HepG2 (cell line): ENCODE measurements around the gene AGPAT3. TPM values are rescaled to one million over a fixed set of nuclear protein-coding genes. Genes with fewer than 3 reads are reported as not detected.

Experiments used
- ATAC-seq: fragments of 200-7000 bp; cut with Tn5 transposase; 3 replicates; pipeline ENCODE4 v1.9.1; 2020; ENCODE audit warnings: mild to moderate bottlenecking, moderate library complexity
- BruUV-seq: library from RNA; stranded (reverse); fragments of 400-500 nt; replicated peaks from 2 replicates; lab custom pipeline; 2021; lab: Mats Ljungman, UMichigan
- CTCF ChIA-PET: fragments of 300-600 bp; formaldehyde crosslinking; extraction: SDS; loops from one replicate; lab custom pipeline; 2021; ENCODE audit warnings: low total read pairs, inconsistent platforms, low intra/inter-chr PET ratio; lab: Yijun Ruan, JAX
- POLR2A ChIA-PET: fragments of 350-600 bp; sonication (Branson Sonifier 250); formaldehyde crosslinking; loops from one replicate; lab custom pipeline; 2020; ENCODE audit warnings: antibody characterized with exemption, inconsistent platforms; lab: Yijun Ruan, JAX
- DNase-seq: peaks from one replicate; pipeline ENCODE4 v3.0.0-alpha.2; 2015; ENCODE audit warnings: low spot score
- FAIRE-seq: peaks from 3 replicates; lab custom pipeline; 2011; peaks lifted over from hg19 to GRCh38; lab: Jason Lieb, UNC
- H2AFZ ChIP-seq: one replicate; pipeline ENCODE4 v1.6.1; 2011; ENCODE audit warnings: low read length, inconsistent platforms
- H3K27ac ChIP-seq: fragments of 300-600 bp; 3 replicates; pipeline ENCODE4 v1.8.0; 2011; ENCODE audit warnings: mixed run types, mild to moderate bottlenecking, mixed read lengths, low read length, inconsistent platforms; ENCODE audit not compliant: insufficient read depth; ENCODE audit errors: extremely low read length
- H3K27me3 ChIP-seq, 2 experiments: fragments of 200-600 bp in 1 of 2; 2 replicates in 1 of 2; 3 replicates in 1 of 2; pipeline versions ENCODE4 v1.6.0 to v1.8.0; 2011; ENCODE audit warnings: low read length in 2 of 2, mild to moderate bottlenecking in 2 of 2, moderate library complexity in 2 of 2, inconsistent platforms in 1 of 2; ENCODE audit not compliant: insufficient read depth in 2 of 2, control insufficient read depth in 1 of 2
- H3K36me3 ChIP-seq, 2 experiments: fragments of 200-600 bp in 1 of 2; replicated peaks in 1 of 2; 2 replicates in 1 of 2; 3 replicates in 1 of 2; pipeline versions ENCODE4 v1.5.1 to v1.8.0; 2011; ENCODE audit warnings: low read length in 2 of 2, inconsistent platforms in 1 of 2; ENCODE audit not compliant: insufficient read depth in 2 of 2, control insufficient read depth in 1 of 2
- H3K4me1 ChIP-seq: 2 replicates; pipeline ENCODE4 v1.5.1; 2012; ENCODE audit warnings: low read length, inconsistent platforms; ENCODE audit not compliant: insufficient read depth
- H3K4me2 ChIP-seq: 2 replicates; pipeline ENCODE4 v1.6.0; 2011; ENCODE audit warnings: low read depth, low read length, inconsistent platforms
- H3K4me3 ChIP-seq, 3 experiments: fragments of 200-600 bp in 1 of 3; sonication (generic), shearing (Covaris generic) in 1 of 3; replicated peaks in 1 of 3; 2 replicates each; pipeline ENCODE4 v1.5.1; 2011 to 2016; ENCODE audit warnings: low read length in 3 of 3, inconsistent platforms in 2 of 3, low read depth in 2 of 3, mild to moderate bottlenecking in 2 of 3, control low read depth in 1 of 3, mixed read lengths in 1 of 3; ENCODE audit not compliant: insufficient read depth in 1 of 3
- H3K79me2 ChIP-seq: one replicate; pipeline ENCODE4 v1.6.1; 2011; ENCODE audit warnings: low read length, inconsistent platforms; ENCODE audit not compliant: insufficient read depth
- H3K9ac ChIP-seq: 2 replicates; pipeline ENCODE4 v1.6.0; 2011; ENCODE audit warnings: mild to moderate bottlenecking, low read depth, low read length, inconsistent platforms; ENCODE audit not compliant: insufficient read depth
- H3K9me3 ChIP-seq: 2 replicates; pipeline ENCODE4 v1.5.1; 2012; ENCODE audit warnings: mild to moderate bottlenecking, low read length
- H4K20me1 ChIP-seq: 2 replicates; pipeline ENCODE4 v1.6.0; 2011; ENCODE audit warnings: inconsistent platforms, mild to moderate bottlenecking, low read length, moderate library complexity; ENCODE audit not compliant: insufficient read depth
- AGO2 ChIP-seq: fragments of 200-400 bp; formaldehyde crosslinking; optimal IDR thresholded peaks from 2 replicates; pipeline ENCODE3; 2017; ENCODE audit warnings: mild to moderate bottlenecking, low read depth, low read length, moderate library complexity
- GTF2F1 ChIP-seq: fragments of 150-350 bp; IDR thresholded peaks from 2 replicates; pipeline ENCODE4 v1.6.1; 2014; ENCODE audit warnings: low read length
- LCORL ChIP-seq, 2 experiments: fragments of 450-650 bp in 1 of 2; sonication (generic) in 1 of 2; formaldehyde crosslinking in 1 of 2; IDR thresholded peaks; 2 replicates each; pipeline versions ENCODE4 v1.5.0 to v1.6.1; 2017 to 2020; ENCODE audit warnings: antibody characterized with exemption in 1 of 2, missing genetic modification reagents in 1 of 2
- MTA1 ChIP-seq: sonication (generic); formaldehyde crosslinking; IDR thresholded peaks from 2 replicates; pipeline ENCODE4 v1.4.0; 2020; ENCODE audit warnings: missing genetic modification reagents, mild to moderate bottlenecking, borderline replicate concordance
- REL ChIP-seq: sonication (generic); formaldehyde crosslinking; conservative IDR thresholded peaks from 2 replicates; pipeline ENCODE4 v1.8.0; 2022; ENCODE audit warnings: mild to moderate bottlenecking, missing genetic modification reagents, moderate library complexity
- ZEB1 ChIP-seq: IDR thresholded peaks from 2 replicates; pipeline ENCODE4 v1.6.1; 2012; ENCODE audit warnings: mild to moderate bottlenecking, low read depth, inconsistent platforms; ENCODE audit not compliant: insufficient replicate concordance
- ZNF441 ChIP-seq: sonication (generic); formaldehyde crosslinking; IDR thresholded peaks from 2 replicates; pipeline ENCODE4 v1.7.0; 2021; ENCODE audit warnings: missing genetic modification reagents, borderline replicate concordance
- ZNF775 ChIP-seq: sonication (generic); formaldehyde crosslinking; IDR thresholded peaks from 2 replicates; pipeline ENCODE4 v1.4.0; 2020; ENCODE audit warnings: missing genetic modification reagents, mild to moderate bottlenecking, moderate library complexity, borderline replicate concordance
- WGBS: methylation state at CpG from one replicate; pipeline ENCODE4 v1.1.6; 2017; ENCODE audit warnings: low lambda C conversion rate; 5-methylcytosine and 5-hydroxymethylcytosine counted together
- in situ Hi-C: cut with HindIII; loops from 2 replicates; pipeline ENCODE4 v1.10.0; 2017; ENCODE audit warnings: low pct_unique_long_range_greater_than_20kb; ENCODE audit not compliant: extremely low pct_ligation_motif_present
- intact Hi-C: fragments of 100-400 bp; cut with micrococcal nuclease; formaldehyde crosslinking; loops from one replicate; pipeline ENCODE4 v1.10.0; 2022; ENCODE audit not compliant: unreplicated experiment
- polyA plus RNA-seq, 8 experiments: library from polyadenylated mRNA; depleted of rRNA in 3 of 8; stranded (reverse) in 7 of 8; unstranded in 1 of 8; fragments of >200 nt; fragmentation: Illumina TruSeq in 4 of 8; extraction: Trizol in 4 of 8; gene quantifications; 2 replicates each; pipeline versions ENCODE4 v1.2.1 to v1.2.3, GENCODE V29; 2011 to 2016; ENCODE audit warnings: low read depth in 4 of 8, missing spikeins in 1 of 8, mixed read lengths in 1 of 8; ENCODE audit not compliant: insufficient read depth in 1 of 8
- total RNA-seq, 5 experiments: library from RNA; depleted of rRNA; stranded (reverse); fragments of >200 nt; fragmentation: Illumina TruSeq; extraction: Trizol; gene quantifications; 2 replicates each; pipeline ENCODE4 v1.2.3, GENCODE V29; 2016; ENCODE audit warnings: low read depth in 1 of 5

Gene AGPAT3
- total and polyA plus RNA-seq, 2 of the 13 experiments (the other 11 are each of a cell fraction or from before 2014, with no cell fraction given), result 32.2 to 54.4 TPM

DNA sequence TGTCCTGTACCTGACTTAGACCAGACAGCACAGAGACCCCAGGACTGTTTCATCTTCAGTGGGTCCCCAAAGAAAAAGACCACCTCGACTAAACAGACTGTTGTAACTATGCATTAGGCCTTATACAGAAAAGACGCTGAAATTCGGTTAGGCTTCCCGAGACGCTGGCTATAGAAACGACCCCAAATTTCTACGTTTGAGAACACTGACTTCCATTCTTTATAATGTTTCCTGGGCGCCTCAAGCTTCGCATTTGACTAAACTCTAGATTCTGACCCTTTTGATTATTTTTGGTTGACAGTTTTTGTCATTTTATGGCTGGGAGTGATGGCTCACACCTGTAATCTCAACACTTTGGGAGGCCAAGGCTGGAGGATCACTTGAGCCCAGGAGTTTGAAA lies 146.1 kb downstream of the AGPAT3 start:
- no peak for ATAC-seq
- ChIA-PET CTCF (no interaction called here), POLR2A (no interaction called here)
- Histone ChIP-seq H2AFZ (no peak overlapping the region), H4K20me1 (0 out of 2 replicates have a peak, but pooled peaks cover 9% of the 10 kb centered on the region), H3K4me3 (peak overlapping the region; percentile 75 to 85 (median 83)), H3K4me2 (peak overlapping the region; percentile 81), H3K27me3 (no peaks in the 10 kb centered on the region; a peak in 1 of 5 replicates), H3K36me3 (no peaks in the 10 kb centered on the region), H3K9me3 (no peaks in the 10 kb centered on the region), H3K4me1 (peaks cover 49% of the 10 kb centered on the region), H3K27ac (no peak overlapping the region), H3K9ac (peak overlapping the region; percentile 90; the same call in 1 of the 2 replicates), H3K79me2 (peaks cover 37% of the 10 kb centered on the region)
- intact Hi-C loops, result no loop called here
- DNase-seq, result no peak
- no peak for FAIRE-seq
- in situ Hi-C loops, result no loop called here
- TSS peak; percentile 87 for BruUV-seq
- WGBS, result 29% methylated on average over 9 of the region's 9 CpGs
- TF ChIP-seq MTA1 (CRISPR knock-in tag), result no peak
- no peak for TF ChIP-seq ZNF775 (CRISPR knock-in tag)
- TF ChIP-seq ZEB1, result no peak
- no peak for TF ChIP-seq LCORL (IDR thresholded peaks at IDR 0.05)
- 0 out of 2 replicates have a peak, but pooled peaks have one; percentile 2 for TF ChIP-seq LCORL (CRISPR knock-in tag; IDR thresholded peaks at IDR 0.05)
- no peak for TF ChIP-seq REL (CRISPR knock-in tag)
- no peak for TF ChIP-seq AGO2
- TF ChIP-seq GTF2F1, result no peak
- TF ChIP-seq ZNF441, result no peak
- TF ChIP-seq, all 625 proteins: peak for 1
